GM18909 (cell line): Measurements from ENCODE around the gene CMA1.
"Not testable (repeated sequence)": the region's sequence is repeated elsewhere in the genome, so short reads cannot be mapped to it uniquely, and the experiment has no call there.

Experiments used
- ATAC-seq: cut with Tn5 transposase; IDR thresholded peaks from one replicate; pipeline ENCODE4 v1.9.1; 2021; ENCODE audit warnings: mild to moderate bottlenecking; ENCODE audit not compliant: unreplicated experiment, poor library complexity

The CMA1 gene

GRCh38 chr14:24470450-24470849 lies 37.6 kb downstream of the CMA1 start:
- ATAC-seq, result not testable (repeated sequence)

DNA sequence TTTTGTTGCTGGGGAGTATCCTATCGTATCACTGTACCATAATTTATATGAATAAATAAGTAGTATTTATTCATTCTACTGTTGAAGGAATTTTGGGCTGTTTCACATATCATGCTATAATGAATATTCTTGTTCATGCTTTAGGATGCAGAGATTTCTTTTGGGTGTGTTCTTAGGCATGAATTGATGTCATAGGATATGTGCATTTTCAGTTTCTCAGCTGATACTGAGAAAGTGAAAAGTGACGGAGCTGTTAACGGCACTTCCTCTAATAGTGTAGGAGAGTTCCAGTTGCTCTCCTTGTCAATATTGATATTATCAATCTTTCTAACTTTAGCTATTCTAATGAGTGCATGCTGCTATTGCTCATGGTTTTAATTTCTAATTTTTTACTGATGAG lies 42.3 kb downstream of the CMA1 start:
- ATAC-seq, result no peak

- no peak for ATAC-seq
These were observed 42.7 kb downstream of the CMA1 start for GRCh38 chr14:24465368-24465767.

GRCh38 chr14:24463884-24464785 lies 43.9 kb downstream of the CMA1 start:
- no peak for ATAC-seq

DNA sequence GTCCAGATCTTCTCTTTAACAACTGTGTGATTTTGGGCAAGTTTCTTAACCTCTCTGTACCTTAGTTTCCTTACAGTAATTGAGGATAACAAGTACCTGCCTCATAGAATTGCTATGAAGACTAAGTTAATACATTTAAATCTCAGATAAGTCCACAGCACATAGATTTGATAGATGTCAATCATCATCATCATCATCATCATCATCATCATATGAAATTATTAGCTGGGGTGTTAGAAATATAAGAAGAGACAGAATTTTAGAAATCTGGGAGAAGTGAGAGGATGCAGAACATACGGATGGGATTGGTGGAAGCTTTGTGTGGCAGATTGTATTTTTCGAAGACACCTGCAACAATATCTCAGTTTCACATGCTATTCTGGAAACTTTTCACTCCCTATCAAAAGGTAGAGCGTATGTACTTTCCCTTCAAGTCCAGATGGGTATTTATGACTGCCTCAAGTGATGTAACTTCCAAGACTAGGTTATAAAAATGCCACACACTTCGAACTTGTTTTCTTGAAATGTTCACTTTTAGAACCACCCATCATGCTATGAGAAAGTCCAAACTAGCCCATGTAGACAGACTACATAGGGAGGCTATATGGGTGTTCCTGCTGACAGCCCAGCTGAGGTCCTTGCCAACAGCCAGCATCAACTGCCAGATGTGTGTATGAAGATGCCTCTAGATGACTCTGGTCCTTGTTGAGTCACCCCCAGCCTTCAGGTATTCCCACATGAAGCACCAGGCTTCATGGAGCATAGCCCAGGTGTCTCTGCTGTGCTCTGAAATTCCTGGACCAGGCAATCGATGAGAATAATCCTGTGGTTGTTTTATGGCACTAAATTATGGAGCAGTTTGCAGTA lies 44.8 kb downstream of the CMA1 start:
- ATAC-seq, result no peak

GRCh38 chr14:24461336-24461735 lies 46.7 kb downstream of the CMA1 start:
- no peak for ATAC-seq

DNA sequence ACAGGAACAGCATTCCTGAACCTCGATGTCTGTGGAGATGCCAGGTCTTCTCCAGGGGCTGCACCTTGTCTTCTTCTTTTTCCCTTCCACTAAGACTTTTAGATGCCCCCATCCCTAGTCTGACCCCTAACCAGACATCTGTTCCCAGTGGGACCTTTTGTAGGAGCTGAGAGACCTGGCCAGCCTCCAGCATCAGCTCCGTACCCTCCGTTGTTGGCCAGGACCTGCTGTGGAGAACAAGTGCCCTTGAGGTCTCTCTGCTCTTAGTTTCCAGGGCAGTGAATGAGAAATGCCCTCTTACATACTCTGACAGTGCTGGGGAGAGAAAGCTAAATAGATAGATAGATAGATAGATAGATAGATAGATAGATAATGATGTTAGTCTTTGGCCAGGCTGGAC lies 48.7 kb downstream of the CMA1 start:
- ATAC-seq, result no peak

DNA sequence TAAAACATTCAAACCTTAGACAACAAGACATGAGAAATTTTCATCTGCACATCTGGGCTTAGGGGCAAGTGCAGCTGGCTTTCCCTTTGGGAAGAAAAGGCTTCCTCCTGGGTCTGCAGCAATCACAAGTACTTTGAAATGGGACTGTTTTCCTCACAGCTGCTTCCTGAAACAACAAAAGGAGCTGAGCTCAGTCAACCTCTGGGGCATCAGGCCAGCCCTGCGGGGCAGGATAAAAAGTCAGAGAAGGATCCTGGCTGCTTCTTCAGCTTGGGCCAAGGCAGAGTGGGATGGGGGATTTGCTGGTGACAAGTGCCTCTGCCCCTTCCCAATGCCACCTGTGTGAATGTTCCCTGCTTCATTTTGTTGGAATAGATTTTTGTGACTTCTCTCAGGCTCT lies 49.3 kb downstream of the CMA1 start:
- no peak for ATAC-seq

DNA sequence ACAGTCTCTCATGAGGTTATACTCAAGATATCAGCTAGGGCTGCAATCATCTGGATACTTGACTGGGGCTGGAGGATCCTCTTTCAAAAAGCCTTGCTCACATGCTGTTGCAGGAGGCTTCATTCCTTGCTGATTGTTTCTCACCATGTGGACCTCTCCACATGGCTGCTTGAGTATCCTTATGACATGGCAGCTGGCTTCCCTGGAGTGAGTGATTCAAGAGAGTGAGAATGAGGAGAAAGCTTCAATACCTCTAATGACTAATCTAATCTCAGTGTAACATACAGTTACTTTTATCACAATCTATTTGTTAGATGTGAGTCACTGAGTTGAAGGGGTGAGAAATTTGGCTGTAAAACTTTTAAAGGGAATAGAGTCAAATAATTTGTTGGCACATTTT lies 51.1 kb downstream of the CMA1 start:
- no peak for ATAC-seq
